H9 (cell line): ENCODE results near the gene BCAS3. TPM values are rescaled to one million over a fixed set of nuclear protein-coding genes. Genes with fewer than 3 reads are reported as not detected.
A peak's percentile ranks its signal among the peaks of the same experiment; 100 is the strongest.

Experiments
- DNase-seq: peaks from one replicate; pipeline ENCODE4 v3.0.0-alpha.2; 2017
- H2AFZ ChIP-seq: one replicate; pipeline ENCODE4 v1.6.1; 2013; ENCODE audit warnings: mild to moderate bottlenecking, low read length, control low read depth, moderate library complexity
- H2AK5ac ChIP-seq: 2 replicates; pipeline ENCODE4 v1.6.1; 2013; ENCODE audit warnings: low read length, control low read depth, mixed read lengths; ENCODE audit not compliant: insufficient read length
- H2BK120ac ChIP-seq: one replicate; pipeline ENCODE4 v1.6.1; 2013; ENCODE audit warnings: low read depth, mild to moderate bottlenecking, low read length, control low read depth, inconsistent platforms; ENCODE audit not compliant: poor library complexity, severe bottlenecking
- H2BK12ac ChIP-seq: 2 replicates; pipeline ENCODE4 v1.6.1; 2013; ENCODE audit warnings: low read length, control low read depth, mixed read lengths, low read depth; ENCODE audit not compliant: insufficient read length
- H2BK15ac ChIP-seq: 2 replicates; pipeline ENCODE4 v1.6.1; 2013; ENCODE audit warnings: low read depth, low read length, control low read depth
- H2BK20ac ChIP-seq: one replicate; pipeline ENCODE4 v1.6.1; 2013; ENCODE audit warnings: low read depth, mild to moderate bottlenecking, low read length, control low read depth, inconsistent platforms; ENCODE audit not compliant: poor library complexity, severe bottlenecking
- H2BK5ac ChIP-seq: 2 replicates; pipeline ENCODE4 v1.6.1; 2013; ENCODE audit warnings: low read length, control low read depth, mixed read lengths; ENCODE audit not compliant: insufficient read length
- H3K14ac ChIP-seq: 2 replicates; pipeline ENCODE4 v1.6.1; 2013; ENCODE audit warnings: low read length, control low read depth; ENCODE audit not compliant: insufficient read depth
- H3K18ac ChIP-seq: 2 replicates; pipeline ENCODE4 v1.6.1; 2013; ENCODE audit warnings: low read depth, mild to moderate bottlenecking, mixed read lengths, low read length, control low read depth; ENCODE audit not compliant: insufficient read length
- H3K23ac ChIP-seq: 2 replicates; pipeline ENCODE4 v1.6.1; 2013; ENCODE audit warnings: low read length, control low read depth, mixed read lengths, low read depth; ENCODE audit not compliant: insufficient read length
- H3K23me2 ChIP-seq: 2 replicates; pipeline ENCODE4 v1.6.1; 2013; ENCODE audit warnings: low read depth, mild to moderate bottlenecking, mixed read lengths, low read length, control low read depth; ENCODE audit not compliant: insufficient read length, poor library complexity, severe bottlenecking
- H3K27ac ChIP-seq: 2 replicates; pipeline ENCODE4 v1.5.1; 2013; ENCODE audit warnings: low read length, control low read depth, mixed read lengths, low read depth; ENCODE audit not compliant: insufficient read length
- H3K27me3 ChIP-seq: 2 replicates; pipeline ENCODE4 v1.6.1; 2013; ENCODE audit warnings: low read length, control low read depth, inconsistent platforms; ENCODE audit not compliant: insufficient read depth
- H3K4ac ChIP-seq: 2 replicates; pipeline ENCODE4 v1.6.1; 2013; ENCODE audit warnings: low read depth, mild to moderate bottlenecking, control low read depth, inconsistent platforms, low read length, moderate library complexity
- H3K4me1 ChIP-seq: 2 replicates; pipeline ENCODE4 v1.6.1; 2013; ENCODE audit warnings: low read length, control low read depth, inconsistent platforms; ENCODE audit not compliant: insufficient read depth
- H3K4me2 ChIP-seq: 2 replicates; pipeline ENCODE4 v1.6.1; 2013; ENCODE audit warnings: low read length, control low read depth, mixed read lengths; ENCODE audit not compliant: insufficient read length, insufficient read depth
- H3K56ac ChIP-seq: 2 replicates; pipeline ENCODE4 v1.6.1; 2013; ENCODE audit warnings: low read depth, mild to moderate bottlenecking, mixed read lengths, low read length, control low read depth; ENCODE audit not compliant: insufficient read length
- H3K79me1 ChIP-seq: 2 replicates; pipeline ENCODE4 v1.6.1; 2013; ENCODE audit warnings: low read depth, mild to moderate bottlenecking, moderate library complexity, low read length, control low read depth, inconsistent platforms; ENCODE audit not compliant: insufficient read depth, poor library complexity, severe bottlenecking
- H3K79me2 ChIP-seq: 2 replicates; pipeline ENCODE4 v1.6.1; 2013; ENCODE audit warnings: low read length, control low read depth, inconsistent platforms; ENCODE audit not compliant: insufficient read depth
- H3K9ac ChIP-seq: 2 replicates; pipeline ENCODE4 v1.6.1; 2013; ENCODE audit warnings: low read length, control low read depth, mixed read lengths; ENCODE audit not compliant: insufficient read length; ENCODE audit errors: extremely low read depth
- H3K9me3 ChIP-seq: one replicate; pipeline ENCODE4 v1.6.1; 2013; ENCODE audit warnings: low read depth, low read length, inconsistent platforms; ENCODE audit not compliant: control insufficient read depth
- H3T11ph ChIP-seq: one replicate; pipeline ENCODE4 v1.6.1; 2013; ENCODE audit warnings: mild to moderate bottlenecking, low read length, control low read depth, inconsistent platforms
- H4K20me1 ChIP-seq: one replicate; pipeline ENCODE4 v1.6.1; 2013; ENCODE audit not compliant: control insufficient read depth, insufficient read length, insufficient read depth
- H4K5ac ChIP-seq: 2 replicates; pipeline ENCODE4 v1.6.1; 2013; ENCODE audit warnings: low read depth, mild to moderate bottlenecking, mixed read lengths, low read length, control low read depth; ENCODE audit not compliant: insufficient read length
- H4K8ac ChIP-seq: replicated peaks from 2 replicates; pipeline ENCODE4 v1.6.1; 2013; ENCODE audit warnings: low read length, control low read depth, mixed read lengths, low read depth; ENCODE audit not compliant: insufficient read length
- H4K91ac ChIP-seq: 2 replicates; pipeline ENCODE4 v1.6.1; 2013; ENCODE audit warnings: low read depth, mild to moderate bottlenecking, moderate library complexity, mixed read lengths, low read length, control low read depth; ENCODE audit not compliant: insufficient read length
- H3K27ac Mint-ChIP-seq, 3 experiments: 2 replicates in 2 of 3; 3 replicates in 1 of 3; pipeline ENCODE4 v1.8.0; 2020 to 2021; ENCODE audit warnings: mixed read lengths in 3 of 3, mild to moderate bottlenecking in 1 of 3, moderate library complexity in 1 of 3
- H3K27me3 Mint-ChIP-seq: 2 replicates; pipeline ENCODE4 v1.8.0; 2021; ENCODE audit warnings: low read depth, mild to moderate bottlenecking, moderate library complexity, mixed read lengths
- H3K36me3 Mint-ChIP-seq, 3 experiments: 2 replicates in 2 of 3; 3 replicates in 1 of 3; pipeline ENCODE4 v1.8.0; 2020 to 2021; ENCODE audit warnings: low read depth in 3 of 3, mixed read lengths in 3 of 3; ENCODE audit not compliant: insufficient read depth in 1 of 3
- H3K4me1 Mint-ChIP-seq, 2 experiments: 2 replicates each; pipeline ENCODE4 v1.8.0; 2020; ENCODE audit warnings: mixed read lengths in 2 of 2
- H3K4me3 Mint-ChIP-seq, 2 experiments: 2 replicates in 1 of 2; 3 replicates in 1 of 2; pipeline ENCODE4 v1.8.0; 2020 to 2021; ENCODE audit warnings: mild to moderate bottlenecking in 2 of 2, mixed read lengths in 2 of 2, moderate library complexity in 1 of 2
- H3K9me3 Mint-ChIP-seq, 2 experiments: 2 replicates in 1 of 2; 3 replicates in 1 of 2; pipeline ENCODE4 v1.8.0; 2020; ENCODE audit warnings: mild to moderate bottlenecking in 2 of 2, mixed read lengths in 2 of 2, moderate library complexity in 1 of 2
- CTCF ChIP-seq: fragments of 200-600 bp; sonication (generic); conservative IDR thresholded peaks from 3 replicates; pipeline ENCODE4 v1.8.0; 2021; ENCODE audit warnings: antibody characterized with exemption, mild to moderate bottlenecking
- WGBS: extraction: QIAGEN DNeasy Blood & Tissue Kit; methylation state at CpG from one replicate; pipeline ENCODE4 v1.1.7; 2013; ENCODE audit warnings: missing lambda C conversion rate, low lambda C conversion rate, mixed read lengths; ENCODE audit not compliant: insufficient read length; ENCODE audit errors: extremely low coverage; 5-methylcytosine and 5-hydroxymethylcytosine counted together
- total RNA-seq: library from RNA; stranded (reverse); gene quantifications from 2 replicates; pipeline ENCODE4 v1.2.1, GENCODE V29; 2021

Gene BCAS3
- total RNA-seq, 1 experiment from 2014 or later: 22.4 TPM

DNA sequence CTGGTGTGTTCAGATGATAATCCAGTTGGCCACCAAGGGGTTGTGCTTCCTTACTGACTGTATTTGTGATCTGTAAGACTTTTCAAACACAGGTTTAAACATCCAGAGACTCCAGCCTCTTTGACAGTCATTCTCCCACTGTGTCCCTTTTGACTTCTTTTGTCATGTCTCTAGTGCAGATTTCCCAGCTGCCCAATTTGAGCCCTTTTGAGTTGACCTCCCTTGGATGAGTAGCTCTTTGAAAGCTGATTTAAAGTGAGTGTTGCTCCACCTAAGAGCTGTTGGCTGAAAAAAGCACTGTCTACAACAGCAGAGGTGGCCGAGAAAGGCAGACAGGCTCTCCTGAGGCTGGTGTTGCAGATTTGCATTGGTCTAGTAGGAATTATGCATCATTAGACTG, 533.6 kb downstream of the BCAS3 start:
- no peaks in the 10 kb centered on the region for H3K36me3 Mint-ChIP-seq
- H2BK5ac ChIP-seq: no peak overlapping the region
- no peak overlapping the region for H2BK15ac ChIP-seq
- WGBS: no CpG with 5 or more reads among the region's 1 CpG
- H3K79me1 ChIP-seq: no peaks in the 10 kb centered on the region
- H2AK5ac ChIP-seq: no peak overlapping the region
- H3K27me3 Mint-ChIP-seq: no peaks in the 10 kb centered on the region
- H3K4me2 ChIP-seq: no peak overlapping the region
- no peak overlapping the region for H3T11ph ChIP-seq
- H3K23ac ChIP-seq: no peak overlapping the region
- no peak overlapping the region for H3K4ac ChIP-seq
- no peaks in the 10 kb centered on the region for H3K79me2 ChIP-seq
- H4K91ac ChIP-seq: no peak overlapping the region
- no peak overlapping the region for H3K56ac ChIP-seq
- no peaks in the 10 kb centered on the region for H3K23me2 ChIP-seq
- no peak overlapping the region for H2BK20ac ChIP-seq
- no peaks in the 10 kb centered on the region for H3K9me3 ChIP-seq
- H3K27me3 ChIP-seq: no peaks in the 10 kb centered on the region
- no peak for DNase-seq
- H2AFZ ChIP-seq: no peak overlapping the region
- H3K4me1 ChIP-seq: no peaks in the 10 kb centered on the region
- peaks cover 25 to 31% of the 10 kb centered on the region in 2 experiments for H3K4me1 Mint-ChIP-seq
- no peak overlapping the region for H3K4me3 Mint-ChIP-seq
- no peak overlapping the region for H4K8ac ChIP-seq
- H3K14ac ChIP-seq: no peak overlapping the region
- H4K20me1 ChIP-seq: no peaks in the 10 kb centered on the region
- H2BK12ac ChIP-seq: no peak overlapping the region
- no peak overlapping the region for H3K9ac ChIP-seq
- H3K27ac Mint-ChIP-seq: peak overlapping the region in 1 of 3 experiments; percentile 56; a peak in 2 of 7 replicates
- no peaks in the 10 kb centered on the region for H3K9me3 Mint-ChIP-seq
- no peak overlapping the region for H3K18ac ChIP-seq
- no peak overlapping the region for H2BK120ac ChIP-seq
- H3K27ac ChIP-seq: no peak overlapping the region
- no peak overlapping the region for H4K5ac ChIP-seq
- TF ChIP-seq CTCF: no peak
